ENCODE results near the gene DMBT1. TPM values are rescaled to one million over a fixed set of nuclear protein-coding genes. Genes with fewer than 3 reads are reported as not detected.

Gene DMBT1
- total RNA-seq, result 0.44 TPM
- long read RNA-seq, result 0 reads

- DNase-seq, result no peak
- Histone ChIP-seq H3K27ac (replicated peaks) (no peak within 1 kb of the TSS), H3K4me3 (no peak within 1 kb of the TSS), H3K27me3 (ENCODE audit: low read depth) (peaks cover 52% of the 10 kb centered on the region), H3K4me1 (no peaks in the 10 kb centered on the region), H3K9me3 (replicated peaks) (no peaks in the 10 kb centered on the region), H3K36me3 (no peaks in the 10 kb centered on the region)
- intact Hi-C loops (cut with micrococcal nuclease), result loop anchor here (10.0 kb wide), 1 partner anchor 144 kb away; no protein-coding TSS in a partner anchor
- no peak for TF ChIP-seq CTCF (IDR thresholded peaks at IDR 0.05; ENCODE audit: borderline replicate concordance)
Measured at GRCh38 chr10:122560279-122560804, at the start of gene DMBT1. TSS of gene DMBT1 (plus strand) at chr10:122560754. CDS start at chr10:122560771, 17 bp downstream.

GRCh38 chr10:122513053-122513452, 47.5 kb upstream of the DMBT1 start:
- Histone ChIP-seq H3K27me3 (ENCODE audit: low read depth) (no peaks in the 10 kb centered on the region), H3K36me3 (peaks cover 58% of the 10 kb centered on the region), H3K9me3 (replicated peaks) (no peaks in the 10 kb centered on the region), H3K4me1 (peaks cover 16% of the 10 kb centered on the region), H3K27ac (replicated peaks) (no peak overlapping the region), H3K4me3 (no peak overlapping the region)
- no peak for DNase-seq
- no peak for TF ChIP-seq CTCF (IDR thresholded peaks at IDR 0.05; ENCODE audit: borderline replicate concordance)
- intact Hi-C loops (cut with micrococcal nuclease), result no loop called here

- Histone ChIP-seq H3K4me1 (peaks cover 16% of the 10 kb centered on the region), H3K27ac (replicated peaks) (peak overlapping the region; percentile 79), H3K27me3 (ENCODE audit: low read depth) (no peaks in the 10 kb centered on the region), H3K9me3 (replicated peaks) (no peaks in the 10 kb centered on the region), H3K4me3 (no peak overlapping the region), H3K36me3 (peaks cover 47% of the 10 kb centered on the region)
- DNase-seq, result no peak
- intact Hi-C loops (cut with micrococcal nuclease), result no loop called here
- TF ChIP-seq CTCF (IDR thresholded peaks at IDR 0.05; ENCODE audit: borderline replicate concordance), result no peak
Measured at GRCh38 chr10:122514045-122514840, 46.3 kb upstream of the DMBT1 start.

- intact Hi-C loops (cut with micrococcal nuclease), result no loop called here
- no peak for TF ChIP-seq CTCF (IDR thresholded peaks at IDR 0.05; ENCODE audit: borderline replicate concordance)
- no peak for DNase-seq
- peaks cover 16% of the 10 kb centered on the region for H3K4me1 ChIP-seq
- peaks cover 39% of the 10 kb centered on the region for H3K36me3 ChIP-seq
- no peaks in the 10 kb centered on the region for H3K9me3 ChIP-seq (replicated peaks)
- H3K27me3 ChIP-seq (ENCODE audit: low read depth), result no peaks in the 10 kb centered on the region
- H3K27ac ChIP-seq (replicated peaks), result peak overlapping the region; percentile 79
- H3K4me3 ChIP-seq, result no peak overlapping the region
Measured at GRCh38 chr10:122515022-122515424, 45.5 kb upstream of the DMBT1 start.

GRCh38 chr10:122515588-122516231, 44.8 kb upstream of the DMBT1 start:
- peaks cover 32% of the 10 kb centered on the region for H3K36me3 ChIP-seq
- intact Hi-C loops (cut with micrococcal nuclease), result no loop called here
- DNase-seq, result peak; percentile 39

More at GRCh38 chr10:122515588-122516231, 44.8 kb upstream of the DMBT1 start:
- Histone ChIP-seq H3K27ac (replicated peaks) (peak overlapping the region; percentile 79), H3K9me3 (replicated peaks) (no peaks in the 10 kb centered on the region), H3K27me3 (ENCODE audit: low read depth) (no peaks in the 10 kb centered on the region), H3K4me3 (no peak overlapping the region), H3K4me1 (peaks cover 16% of the 10 kb centered on the region)
- no peak for TF ChIP-seq CTCF (IDR thresholded peaks at IDR 0.05; ENCODE audit: borderline replicate concordance)

Measured in left ventricle myocardium inferior (tissue), 1 donor.